GM23248 (cell line): Measurements from ENCODE around the gene MTUS2.

Source experiments
- EZH2 ChIP-seq: fragments of 200-600 bp; sonication (generic); IDR thresholded peaks from 2 replicates; pipeline ENCODE4 v1.6.1; 2018; ENCODE audit warnings: antibody characterized with exemption, mild to moderate bottlenecking; ENCODE audit not compliant: insufficient read depth, poor library complexity, severe bottlenecking
- EZH2phosphoT487 ChIP-seq: fragments of 200-600 bp; sonication (generic); IDR thresholded peaks from 2 replicates; pipeline ENCODE4 v1.6.1; 2018; ENCODE audit warnings: antibody characterized with exemption, moderate library complexity, mild to moderate bottlenecking, low read depth; ENCODE audit not compliant: insufficient read depth

DNA sequence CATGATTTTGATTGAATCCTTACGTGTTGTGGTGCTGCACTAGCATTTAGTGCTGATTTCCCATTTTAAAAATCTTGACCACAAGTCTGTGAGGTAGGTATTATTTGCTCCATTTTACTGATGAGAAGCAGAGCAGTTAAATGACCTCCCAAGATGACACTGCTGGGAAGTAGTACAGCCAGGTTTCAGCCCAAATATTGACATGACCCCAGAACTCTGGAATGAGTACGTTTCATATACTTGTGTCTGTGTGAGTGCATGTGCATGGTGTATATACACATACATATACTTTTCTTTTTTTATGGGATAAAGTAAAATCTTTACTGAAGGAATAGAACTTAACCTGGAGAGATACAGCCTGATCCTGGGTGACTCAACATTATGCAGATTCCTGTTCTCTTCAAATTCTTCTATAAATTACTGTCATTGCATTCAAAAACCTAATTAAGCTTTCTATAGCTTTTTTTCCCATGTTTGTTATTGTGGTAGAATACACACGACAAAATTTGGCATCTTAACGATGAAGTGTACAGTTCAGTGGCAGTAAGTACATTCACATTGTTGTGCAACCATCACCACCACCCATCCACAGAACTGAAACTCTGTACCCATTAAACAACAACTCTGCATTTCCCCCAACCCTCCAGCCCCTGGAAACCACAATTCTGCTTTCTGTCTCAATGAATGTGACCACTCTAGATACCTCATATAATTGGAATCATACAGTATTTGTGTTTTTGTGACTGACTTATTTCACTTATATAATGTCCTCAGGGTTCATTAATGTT, 311.9 kb downstream of the MTUS2 start:
- TF ChIP-seq EZH2 (no peak), EZH2phosphoT487 (no peak)
